Retinal pigment epithelial cell (primary cell): ENCODE data around the gene ST8SIA4.

Experiments
- DNase-seq: peaks from one replicate; pipeline ENCODE4 v3.0.0-alpha.2; 2010; ENCODE audit warnings: low read depth
- H3K4me3 ChIP-seq: 2 replicates; pipeline ENCODE4 v1.5.1; 2011; ENCODE audit warnings: mild to moderate bottlenecking, low read length, control low read depth, moderate library complexity
- TF ChIP-seq, protein P1 (sequence below): conservative IDR thresholded peaks from 2 replicates; pipeline ENCODE4 v1.5.1; 2011; ENCODE audit warnings: low read depth, low read length, control low read depth, inconsistent platforms

ST8SIA4 gene

DNA sequence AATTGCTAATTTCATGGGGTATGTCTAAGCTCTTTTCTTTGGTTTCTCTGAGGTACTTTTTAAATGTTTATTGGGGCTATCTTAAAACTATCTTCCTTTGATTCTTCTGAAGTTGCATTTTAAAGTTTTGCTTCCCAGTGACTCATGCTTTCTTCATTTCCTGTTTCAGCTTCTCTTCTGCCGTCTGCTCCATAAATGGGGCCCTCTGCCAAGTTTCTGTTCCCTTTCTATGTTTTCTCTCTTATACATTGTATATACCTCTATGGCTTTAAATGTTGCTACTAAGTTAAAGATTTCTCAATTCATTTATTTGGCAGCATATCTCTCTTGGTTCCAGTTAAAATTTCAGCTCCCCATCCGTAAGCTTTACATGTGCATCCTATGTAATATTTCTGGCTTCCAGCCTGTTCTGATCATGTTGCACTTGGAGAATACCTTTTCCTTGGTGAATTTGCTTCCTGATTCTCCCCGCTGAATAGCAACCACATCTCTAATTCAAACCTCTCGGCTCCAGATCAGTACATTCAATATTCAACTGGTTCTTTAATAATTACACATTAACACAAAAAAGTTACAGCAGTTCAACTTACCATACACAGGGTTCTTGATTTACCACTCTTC lies 125.3 kb downstream of the ST8SIA4 start:
- DNase-seq, result no peak
- TF ChIP-seq, protein P1, sequence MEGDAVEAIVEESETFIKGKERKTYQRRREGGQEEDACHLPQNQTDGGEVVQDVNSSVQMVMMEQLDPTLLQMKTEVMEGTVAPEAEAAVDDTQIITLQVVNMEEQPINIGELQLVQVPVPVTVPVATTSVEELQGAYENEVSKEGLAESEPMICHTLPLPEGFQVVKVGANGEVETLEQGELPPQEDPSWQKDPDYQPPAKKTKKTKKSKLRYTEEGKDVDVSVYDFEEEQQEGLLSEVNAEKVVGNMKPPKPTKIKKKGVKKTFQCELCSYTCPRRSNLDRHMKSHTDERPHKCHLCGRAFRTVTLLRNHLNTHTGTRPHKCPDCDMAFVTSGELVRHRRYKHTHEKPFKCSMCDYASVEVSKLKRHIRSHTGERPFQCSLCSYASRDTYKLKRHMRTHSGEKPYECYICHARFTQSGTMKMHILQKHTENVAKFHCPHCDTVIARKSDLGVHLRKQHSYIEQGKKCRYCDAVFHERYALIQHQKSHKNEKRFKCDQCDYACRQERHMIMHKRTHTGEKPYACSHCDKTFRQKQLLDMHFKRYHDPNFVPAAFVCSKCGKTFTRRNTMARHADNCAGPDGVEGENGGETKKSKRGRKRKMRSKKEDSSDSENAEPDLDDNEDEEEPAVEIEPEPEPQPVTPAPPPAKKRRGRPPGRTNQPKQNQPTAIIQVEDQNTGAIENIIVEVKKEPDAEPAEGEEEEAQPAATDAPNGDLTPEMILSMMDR, result no peak
- H3K4me3 ChIP-seq, result no peak overlapping the region

DNA sequence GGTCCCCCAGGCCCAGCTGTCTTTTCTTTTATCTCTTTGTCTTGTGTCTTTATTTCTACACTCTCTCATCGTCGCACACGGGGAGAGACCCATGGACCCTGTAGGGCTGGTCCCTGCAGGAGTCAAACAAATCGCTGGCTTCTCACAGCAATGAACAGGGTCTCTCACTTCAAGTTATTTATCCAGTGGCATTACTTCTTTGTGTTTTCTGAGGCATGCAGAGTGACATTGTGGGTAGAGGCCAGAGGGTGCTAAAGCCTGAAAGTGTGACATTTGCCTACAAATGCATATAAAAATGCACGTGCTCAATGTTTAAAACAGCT lies 127.6 kb downstream of the ST8SIA4 start:
- DNase-seq, result no peak
- TF ChIP-seq, protein P1, result no peak
- no peak overlapping the region for H3K4me3 ChIP-seq

DNA sequence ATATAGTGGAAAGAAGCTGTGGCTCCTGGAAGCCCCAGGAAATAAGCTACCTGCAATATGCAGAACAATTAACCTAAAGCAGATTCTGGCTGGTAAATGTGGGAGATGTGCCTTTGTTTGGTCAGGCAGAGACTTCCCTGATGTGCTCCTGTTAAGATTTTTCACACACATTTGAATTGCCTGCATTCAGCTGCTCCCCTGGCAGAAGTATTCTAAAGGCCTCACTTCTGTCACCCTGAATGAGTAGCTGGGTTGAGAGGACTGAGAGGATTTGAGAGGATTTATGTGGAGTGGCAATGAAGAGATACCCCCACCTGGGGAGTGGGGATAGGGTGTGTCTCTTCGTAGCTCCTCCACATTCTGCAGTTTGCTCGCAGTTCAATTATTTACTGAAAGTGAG lies 130.5 kb downstream of the ST8SIA4 start:
- no peak overlapping the region for H3K4me3 ChIP-seq
- DNase-seq, result no peak
- TF ChIP-seq, protein P1, result no peak

DNA sequence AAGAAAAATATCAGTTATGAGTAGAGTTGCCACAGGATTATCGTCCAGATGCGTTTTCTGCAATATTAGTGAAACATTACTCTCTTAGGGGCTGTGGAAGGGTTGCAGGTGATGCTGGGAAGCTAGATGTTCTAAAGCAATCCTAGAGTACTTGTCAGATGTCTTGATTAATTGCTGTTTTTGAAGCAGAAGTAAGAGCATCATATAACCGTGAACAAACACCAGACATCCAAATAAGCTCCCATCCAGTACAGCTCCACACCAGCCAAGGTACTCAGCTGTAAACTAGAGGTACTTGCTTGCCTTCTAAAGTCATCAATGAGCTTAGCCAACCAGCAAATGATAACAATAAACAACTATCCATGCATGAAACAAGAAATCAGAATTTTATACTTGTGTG lies 131.1 kb downstream of the ST8SIA4 start:
- H3K4me3 ChIP-seq, result no peak overlapping the region
- no peak for DNase-seq
- TF ChIP-seq, protein P1, result no peak

DNA sequence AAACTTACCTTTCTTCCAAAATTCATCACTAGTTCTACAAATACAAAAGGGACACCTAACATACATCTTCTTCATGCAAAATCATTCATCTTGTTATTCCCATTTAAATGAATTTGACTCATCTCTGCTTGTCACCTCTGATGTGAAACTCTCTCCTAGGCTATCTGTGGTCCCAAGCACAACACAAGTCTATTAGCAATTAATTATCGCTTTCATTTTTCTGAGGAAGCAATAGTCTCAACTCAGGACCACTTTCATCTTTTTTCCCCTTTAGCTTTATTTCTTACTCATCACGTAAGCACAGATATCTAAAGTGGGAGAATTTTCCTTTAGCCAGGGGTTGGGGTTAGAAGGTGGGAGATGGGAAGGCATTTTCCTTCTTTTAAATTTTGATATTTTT lies 131.9 kb downstream of the ST8SIA4 start:
- no peak overlapping the region for H3K4me3 ChIP-seq
- TF ChIP-seq, protein P1, result no peak
- no peak for DNase-seq

DNA sequence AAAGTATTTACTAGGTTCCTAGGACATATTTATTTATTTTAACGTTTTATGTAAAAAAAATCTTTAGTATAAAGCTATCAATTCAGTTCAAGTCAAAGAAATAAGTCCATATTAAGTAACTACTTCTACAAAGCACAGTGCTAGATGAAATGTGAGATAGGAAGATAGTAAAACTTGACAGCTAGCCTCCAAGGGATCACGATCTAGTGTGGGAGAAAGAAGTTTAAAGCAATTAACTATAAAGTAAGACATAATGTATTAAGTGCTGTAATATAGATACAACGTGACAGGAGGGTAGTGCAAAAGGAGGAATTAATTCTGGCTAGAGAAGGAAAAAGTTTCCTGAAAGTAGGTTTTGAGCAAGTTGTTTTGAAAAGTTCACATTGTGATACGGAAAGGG lies 134.9 kb downstream of the ST8SIA4 start:
- TF ChIP-seq, protein P1, result no peak
- no peak for DNase-seq

DNA sequence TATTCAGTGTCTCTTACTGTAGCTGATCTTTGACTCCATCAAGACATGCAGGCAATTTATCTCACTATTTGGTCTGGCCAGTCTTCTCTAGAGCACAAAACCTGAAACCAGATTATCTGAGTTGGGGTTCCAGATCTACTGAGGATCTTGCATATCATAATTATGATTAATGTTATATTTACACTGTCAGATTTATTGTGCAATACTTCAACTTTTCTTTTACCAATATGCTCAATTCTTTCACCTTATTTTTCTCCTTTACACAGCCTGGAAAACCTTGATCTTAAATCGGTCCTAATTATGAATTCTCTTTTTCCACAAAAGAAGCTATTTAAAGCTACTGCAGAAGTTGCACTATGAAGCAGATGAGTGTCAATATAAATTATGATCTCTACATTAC lies 140.1 kb downstream of the ST8SIA4 start:
- no peak for DNase-seq
- no peak overlapping the region for H3K4me3 ChIP-seq
- TF ChIP-seq, protein P1, result no peak

More for the DNA sequence above, 134.9 kb downstream of the ST8SIA4 start:
- H3K4me3 ChIP-seq, result no peak overlapping the region
